DND-41 (cell line): ENCODE measurements around the gene NAXD.
"Not testable (repeated sequence)": the region's sequence is repeated elsewhere in the genome, so short reads cannot be mapped to it uniquely, and the experiment has no call there.

ENCODE experiments used
- EZH2 ChIP-seq: IDR thresholded peaks from 3 replicates; pipeline ENCODE4 v1.6.1; 2012; ENCODE audit warnings: borderline replicate concordance, low read depth, mild to moderate bottlenecking, moderate library complexity, low read length, inconsistent platforms; ENCODE audit not compliant: severe bottlenecking
- TF ChIP-seq, protein P1 (sequence below): IDR thresholded peaks from 2 replicates; pipeline ENCODE4 v1.5.1; 2012; ENCODE audit warnings: borderline replicate concordance, low read length, moderate library complexity, mild to moderate bottlenecking; ENCODE audit not compliant: poor library complexity, severe bottlenecking; ENCODE audit errors: extremely low read depth

DNA sequence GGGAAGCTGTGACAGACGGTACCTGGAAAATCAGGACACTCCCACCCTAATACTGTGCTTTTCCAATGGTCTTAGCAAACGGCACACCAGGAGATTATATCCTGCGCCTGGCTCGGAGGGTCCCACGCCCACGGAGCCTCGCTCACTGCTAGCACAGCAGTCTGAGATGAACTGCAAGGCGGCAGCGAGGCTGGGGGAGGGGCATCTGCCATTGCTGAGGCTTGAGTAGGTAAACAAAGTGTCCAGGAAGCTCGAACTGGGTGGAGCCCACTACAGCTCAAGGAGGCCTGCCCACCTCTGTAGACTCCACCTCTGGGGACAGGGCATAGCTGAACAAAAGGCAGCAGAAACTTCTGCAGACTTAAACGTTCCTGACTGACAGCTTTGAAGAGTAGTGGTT lies 54.5 kb downstream of the NAXD start:
- TF ChIP-seq, protein P1, sequence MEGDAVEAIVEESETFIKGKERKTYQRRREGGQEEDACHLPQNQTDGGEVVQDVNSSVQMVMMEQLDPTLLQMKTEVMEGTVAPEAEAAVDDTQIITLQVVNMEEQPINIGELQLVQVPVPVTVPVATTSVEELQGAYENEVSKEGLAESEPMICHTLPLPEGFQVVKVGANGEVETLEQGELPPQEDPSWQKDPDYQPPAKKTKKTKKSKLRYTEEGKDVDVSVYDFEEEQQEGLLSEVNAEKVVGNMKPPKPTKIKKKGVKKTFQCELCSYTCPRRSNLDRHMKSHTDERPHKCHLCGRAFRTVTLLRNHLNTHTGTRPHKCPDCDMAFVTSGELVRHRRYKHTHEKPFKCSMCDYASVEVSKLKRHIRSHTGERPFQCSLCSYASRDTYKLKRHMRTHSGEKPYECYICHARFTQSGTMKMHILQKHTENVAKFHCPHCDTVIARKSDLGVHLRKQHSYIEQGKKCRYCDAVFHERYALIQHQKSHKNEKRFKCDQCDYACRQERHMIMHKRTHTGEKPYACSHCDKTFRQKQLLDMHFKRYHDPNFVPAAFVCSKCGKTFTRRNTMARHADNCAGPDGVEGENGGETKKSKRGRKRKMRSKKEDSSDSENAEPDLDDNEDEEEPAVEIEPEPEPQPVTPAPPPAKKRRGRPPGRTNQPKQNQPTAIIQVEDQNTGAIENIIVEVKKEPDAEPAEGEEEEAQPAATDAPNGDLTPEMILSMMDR, result not testable (repeated sequence)
- not testable (repeated sequence) for TF ChIP-seq EZH2
